ENCODE results near the gene RNF222.

GRCh38 chr17:8353736-8354135, 43.9 kb downstream of the RNF222 start:
- TF ChIP-seq USF2 (IDR thresholded peaks at IDR 0.05): no peak
- no peak for TF ChIP-seq CTCF (IDR thresholded peaks at IDR 0.05)
